GM18498 (cell line): ENCODE measurements around the gene MIP.
"Not testable (repeated sequence)": the region's sequence is repeated elsewhere in the genome, so short reads cannot be mapped to it uniquely, and the experiment has no call there.

Experiments
- ATAC-seq: cut with Tn5 transposase; IDR thresholded peaks from one replicate; pipeline ENCODE4 v1.9.1; 2021; ENCODE audit warnings: mild to moderate bottlenecking, moderate library complexity; ENCODE audit not compliant: unreplicated experiment

The MIP gene

DNA sequence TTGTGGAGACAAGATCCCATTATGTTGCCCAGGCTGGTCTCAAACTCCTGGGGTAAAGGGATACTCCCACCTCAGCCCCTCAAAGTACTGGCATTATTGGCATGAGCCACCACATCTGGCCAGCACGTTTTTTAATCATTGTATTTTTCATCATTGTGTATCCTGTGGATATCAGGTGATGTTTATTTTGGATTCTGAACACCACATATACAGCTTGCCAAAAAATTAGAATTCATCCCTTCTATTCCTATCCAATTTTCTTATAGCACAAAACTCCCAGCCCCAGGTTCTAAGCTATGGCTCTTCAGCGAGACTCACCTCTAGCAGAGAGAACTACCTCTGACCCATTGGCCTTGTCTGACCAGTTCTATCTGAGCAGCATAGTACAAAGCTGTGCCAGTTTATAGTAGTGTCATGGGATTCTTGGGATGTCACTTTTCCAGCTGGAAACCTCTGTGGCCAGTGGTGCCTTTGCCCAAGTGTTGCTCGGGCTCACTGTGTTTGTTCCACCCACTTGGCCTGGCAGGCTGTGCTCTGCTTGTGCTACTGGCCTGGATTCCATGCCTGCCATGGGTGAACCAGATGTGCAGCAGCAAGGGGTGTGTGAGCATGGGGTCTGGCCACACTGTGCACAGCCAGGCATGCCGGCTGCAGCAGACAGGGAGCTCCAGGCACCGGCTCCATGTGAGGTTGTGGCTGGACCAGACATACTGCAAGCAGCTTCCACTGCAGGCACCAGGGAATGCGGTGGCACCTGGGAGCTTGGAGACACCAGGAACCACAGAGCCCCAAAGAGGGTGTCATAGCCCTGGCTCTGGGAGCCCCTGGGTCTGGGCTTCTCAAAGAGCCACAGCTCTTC lies 42.4 kb downstream of the MIP start:
- no peak for ATAC-seq

GRCh38 chr12:56410768-56411167 lies 43.7 kb downstream of the MIP start:
- ATAC-seq = no peak

GRCh38 chr12:56408799-56409417 lies 45.5 kb downstream of the MIP start:
- ATAC-seq = no peak

GRCh38 chr12:56404227-56404626 lies 50.2 kb downstream of the MIP start:
- not testable (repeated sequence) for ATAC-seq

- ATAC-seq = not testable (repeated sequence)
Observed at GRCh38 chr12:56401612-56402011, 52.8 kb downstream of the MIP start.

DNA sequence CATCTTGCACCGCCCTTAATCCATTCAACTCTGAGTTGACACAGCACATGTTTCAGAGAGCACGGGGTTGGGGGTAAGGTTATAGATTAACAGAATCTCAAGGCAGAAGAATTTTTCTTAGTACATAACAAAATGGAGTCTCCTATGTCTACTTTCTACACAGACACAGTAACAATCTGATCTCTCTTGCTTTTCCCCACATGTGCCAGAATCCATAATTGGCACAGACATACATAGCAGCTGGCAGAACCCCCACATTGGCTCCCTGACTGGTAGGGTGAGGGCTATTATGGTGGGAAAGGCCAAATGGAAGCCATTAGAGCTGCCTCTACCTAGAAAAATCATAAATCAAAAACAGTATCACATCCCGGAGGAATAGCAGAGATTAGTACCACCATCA lies 53.3 kb downstream of the MIP start:
- ATAC-seq = not testable (repeated sequence)
